HepG2 (cell line): Measurements from ENCODE around the gene OXSM. TPM values are rescaled to one million over a fixed set of nuclear protein-coding genes. Genes with fewer than 3 reads are reported as not detected.
A peak's percentile ranks its signal among the peaks of the same experiment; 100 is the strongest.

ENCODE experiments used
- ARNTL ChIP-seq: sonication (generic); formaldehyde crosslinking; IDR thresholded peaks from 2 replicates; pipeline ENCODE4 v1.4.0; 2020; ENCODE audit warnings: mild to moderate bottlenecking, missing genetic modification reagents
- ATF4 ChIP-seq, 2 experiments: fragments of 450-650 bp in 1 of 2; sonication (generic) in 1 of 2; formaldehyde crosslinking; IDR thresholded peaks; 2 replicates each; pipeline versions ENCODE4 v1.5.0 to v1.8.0; 2020 to 2022; ENCODE audit warnings: mild to moderate bottlenecking in 1 of 2, missing genetic modification reagents in 1 of 2
- BCLAF1 ChIP-seq: fragments of 450-650 bp; IDR thresholded peaks from 2 replicates; pipeline ENCODE4 v1.6.1; 2017; ENCODE audit warnings: mild to moderate bottlenecking
- CEBPB ChIP-seq: IDR thresholded peaks from 2 replicates; pipeline ENCODE4 v1.6.1; 2011; ENCODE audit warnings: low read depth, low read length, improper control_type of control experiment, borderline replicate concordance
- DNMT3B ChIP-seq: conservative IDR thresholded peaks from 2 replicates; pipeline ENCODE4 v1.6.1; 2016; ENCODE audit warnings: missing biosample characterization, control low read depth
- ELF4 ChIP-seq: sonication (generic); formaldehyde crosslinking; IDR thresholded peaks from 2 replicates; pipeline ENCODE4 v1.5.0; 2020; ENCODE audit warnings: missing genetic modification reagents, mild to moderate bottlenecking, moderate library complexity, borderline replicate concordance
- MAFG ChIP-seq: sonication (generic); formaldehyde crosslinking; IDR thresholded peaks from 2 replicates; pipeline ENCODE4 v1.5.1; 2020; ENCODE audit warnings: mild to moderate bottlenecking, missing genetic modification reagents
- NFE2 ChIP-seq: sonication (generic); formaldehyde crosslinking; IDR thresholded peaks from 2 replicates; pipeline ENCODE4 v1.4.0; 2020; ENCODE audit warnings: missing genetic modification reagents
- PATZ1 ChIP-seq: sonication (generic); formaldehyde crosslinking; IDR thresholded peaks from 2 replicates; pipeline ENCODE4 v1.4.0; 2020; ENCODE audit warnings: missing genetic modification reagents
- POLR2G ChIP-seq: fragments of 200-400 bp; formaldehyde crosslinking; IDR thresholded peaks from 2 replicates; pipeline ENCODE4 v1.6.1; 2018; ENCODE audit warnings: mild to moderate bottlenecking, low read depth, low read length, moderate library complexity
- SAFB2 ChIP-seq: sonication (generic); formaldehyde crosslinking; IDR thresholded peaks from 2 replicates; pipeline ENCODE4 v1.5.1; 2020; ENCODE audit warnings: missing genetic modification reagents, low read depth, mild to moderate bottlenecking, borderline replicate concordance
- SALL2 ChIP-seq: sonication (generic); formaldehyde crosslinking; IDR thresholded peaks from 2 replicates; pipeline ENCODE4 v1.8.1; 2023; ENCODE audit warnings: mild to moderate bottlenecking, missing genetic modification reagents, inconsistent platforms
- SP140L ChIP-seq: sonication (generic); formaldehyde crosslinking; IDR thresholded peaks from 2 replicates; pipeline ENCODE4 v1.4.0; 2020; ENCODE audit warnings: missing genetic modification reagents, borderline replicate concordance
- U2AF2 ChIP-seq: fragments of 200-400 bp; formaldehyde crosslinking; IDR thresholded peaks from 2 replicates; pipeline ENCODE4 v1.6.1; 2017; ENCODE audit warnings: low read depth, mild to moderate bottlenecking, low read length
- ZNF235 ChIP-seq: sonication (generic); formaldehyde crosslinking; IDR thresholded peaks from 2 replicates; pipeline ENCODE4 v1.8.1; 2023; ENCODE audit warnings: mild to moderate bottlenecking, missing genetic modification reagents, borderline replicate concordance
- ZNF282 ChIP-seq: fragments of 450-650 bp; IDR thresholded peaks from 2 replicates; pipeline ENCODE4 v1.6.1; 2018; ENCODE audit not compliant: partially characterized antibody
- ZNF296 ChIP-seq: sonication (generic); formaldehyde crosslinking; conservative IDR thresholded peaks from 2 replicates; pipeline ENCODE4 v1.5.0; 2020; ENCODE audit warnings: mild to moderate bottlenecking, missing genetic modification reagents
- ZNF431 ChIP-seq: sonication (generic); formaldehyde crosslinking; IDR thresholded peaks from 2 replicates; pipeline ENCODE4 v1.9.0; 2022; ENCODE audit warnings: missing genetic modification reagents, low read depth, mild to moderate bottlenecking, borderline replicate concordance
- ZNF550 ChIP-seq: sonication (generic); formaldehyde crosslinking; IDR thresholded peaks from 2 replicates; pipeline ENCODE4 v1.4.0; 2020; ENCODE audit warnings: mild to moderate bottlenecking, missing genetic modification reagents, borderline replicate concordance
- ZNF563 ChIP-seq: sonication (generic); formaldehyde crosslinking; IDR thresholded peaks from 2 replicates; pipeline ENCODE4 v1.8.0; 2022; ENCODE audit warnings: mild to moderate bottlenecking, moderate library complexity, missing genetic modification reagents
- ZNF740 ChIP-seq: sonication (generic); formaldehyde crosslinking; IDR thresholded peaks from 2 replicates; pipeline ENCODE4 v1.4.0; 2020; ENCODE audit warnings: missing genetic modification reagents
- ZNF768 ChIP-seq: sonication (generic); formaldehyde crosslinking; IDR thresholded peaks from 2 replicates; pipeline ENCODE4 v1.4.0; 2020; ENCODE audit warnings: missing genetic modification reagents
- ZNF839 ChIP-seq: sonication (generic); formaldehyde crosslinking; IDR thresholded peaks from 2 replicates; pipeline ENCODE4 v1.4.0; 2020; ENCODE audit warnings: missing genetic modification reagents, mild to moderate bottlenecking, borderline replicate concordance
- polyA plus RNA-seq, 8 experiments: library from polyadenylated mRNA; depleted of rRNA in 3 of 8; stranded (reverse) in 7 of 8; unstranded in 1 of 8; fragments of >200 nt; fragmentation: Illumina TruSeq in 4 of 8; extraction: Trizol in 4 of 8; gene quantifications; 2 replicates each; pipeline versions ENCODE4 v1.2.1 to v1.2.3, GENCODE V29; 2011 to 2016; ENCODE audit warnings: low read depth in 4 of 8, missing spikeins in 1 of 8, mixed read lengths in 1 of 8; ENCODE audit not compliant: insufficient read depth in 1 of 8
- total RNA-seq, 5 experiments: library from RNA; depleted of rRNA; stranded (reverse); fragments of >200 nt; fragmentation: Illumina TruSeq; extraction: Trizol; gene quantifications; 2 replicates each; pipeline ENCODE4 v1.2.3, GENCODE V29; 2016; ENCODE audit warnings: low read depth in 1 of 5

OXSM gene
- total and polyA plus RNA-seq, 2 of the 13 experiments (the other 11 are each of a cell fraction or from before 2014, with no cell fraction given), result 18.2 to 34.4 TPM

- TF ChIP-seq BCLAF1 (no peak), ARNTL (0 out of 2 replicates have a peak, but pooled peaks have one; percentile 55), NFE2 (CRISPR knock-in tag) (no peak), ZNF282 (no peak), ATF4 (CRISPR knock-in tag; IDR thresholded peaks at IDR 0.05) (peak in 1 of 2 experiments; percentile 78; a peak in 2 of 4 replicates), ZNF235 (CRISPR knock-in tag) (peak; percentile 52; the same call in 1 of the 2 replicates), SAFB2 (peak; percentile 95), ELF4 (CRISPR knock-in tag) (no peak), ZNF740 (CRISPR knock-in tag) (no peak), POLR2G (peak; percentile 88), ZNF768 (CRISPR knock-in tag) (peak; percentile 49; the same call in 1 of the 2 replicates), ZNF839 (peak; percentile 83; the same call in 1 of the 2 replicates), DNMT3B (CRISPR knock-in tag) (no peak), ZNF563 (peak; percentile 80; the same call in 1 of the 2 replicates), ZNF296 (CRISPR knock-in tag) (no peak), SP140L (no peak; the same call in 1 of the 2 replicates), PATZ1 (CRISPR knock-in tag) (peak; percentile 39), ZNF431 (CRISPR knock-in tag) (peak; percentile 98), CEBPB (no peak), MAFG (CRISPR knock-in tag) (no peak), U2AF2 (no peak), ZNF550 (CRISPR knock-in tag) (no peak), SALL2 (peak; percentile 91)
Observed at GRCh38 chr3:25789596-25790556, at the start of gene OXSM (continued).
